ENCODE measurements around the gene UGP2.

UGP2 gene

GRCh38 chr2:63875131-63875527 lies 33.4 kb downstream of the UGP2 start:
- Histone ChIP-seq H3K36me3 (ENCODE audit: control insufficient read depth, low read length) (peaks cover 55% of the 10 kb centered on the region), H3K4me2 (ENCODE audit: low read length) (no peak overlapping the region), H4K20me1 (ENCODE audit: control insufficient read depth, insufficient read depth, low read depth, low read length) (no peaks in the 10 kb centered on the region), H3K4me1 (ENCODE audit: control insufficient read depth, low read length) (no peaks in the 10 kb centered on the region), H3K27ac (ENCODE audit: low read depth, low read length) (no peak overlapping the region), H3K27me3 (ENCODE audit: control insufficient read depth, low read length) (no peaks in the 10 kb centered on the region), H3K4me3 (ENCODE audit: low read length) (no peak overlapping the region), H3K9me2 (replicated peaks; ENCODE audit: control insufficient read depth, low read length) (no peaks in the 10 kb centered on the region), H3K9me3 (ENCODE audit: control insufficient read depth, insufficient read depth, low read length) (no peaks in the 10 kb centered on the region), H3F3A (ENCODE audit: control insufficient read depth, insufficient read depth) (no peaks in the 10 kb centered on the region), H3K79me2 (ENCODE audit: control insufficient read depth, low read length) (peaks cover 39% of the 10 kb centered on the region)
- no peak for TF ChIP-seq CTCF (IDR thresholded peaks at IDR 0.05; ENCODE audit: low read depth, low read length, poor library complexity, severe bottlenecking)
- TF ChIP-seq EZH2phosphoT487 (IDR thresholded peaks at IDR 0.05; ENCODE audit: borderline replicate concordance, low read length), result no peak

DNA sequence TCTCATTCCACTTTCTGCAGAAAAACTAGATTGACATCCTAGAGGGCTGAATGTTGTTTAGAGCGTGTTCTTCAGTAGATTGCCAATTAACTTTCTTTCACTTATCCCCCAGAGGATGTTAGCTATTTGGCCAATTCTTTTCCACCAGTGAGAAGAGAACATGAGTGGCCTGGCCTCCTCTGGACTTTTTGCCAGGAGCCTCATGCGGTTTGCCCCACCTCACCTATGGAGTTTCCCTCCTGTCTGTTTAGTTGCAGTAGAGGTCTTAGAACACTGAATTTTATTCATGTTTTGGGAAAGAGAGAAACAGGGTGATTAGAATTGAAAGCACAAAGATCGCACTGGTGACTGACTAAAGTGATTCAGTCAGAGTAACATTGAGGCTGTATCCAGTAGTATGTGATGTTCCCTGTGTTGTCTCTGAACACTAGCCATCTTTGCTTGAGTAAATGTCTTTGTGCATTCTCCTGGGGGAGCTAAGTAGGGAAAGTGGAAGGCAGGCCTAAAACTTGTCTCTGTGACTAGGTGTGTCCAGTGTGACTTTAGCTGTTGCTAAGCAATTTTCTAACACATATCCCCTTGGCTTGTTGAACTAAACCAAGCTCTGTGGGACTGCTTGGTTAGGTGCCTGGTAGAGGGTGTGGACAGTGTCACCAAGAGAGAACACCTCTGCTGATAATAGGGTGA lies 34.0 kb downstream of the UGP2 start:
- H3K9me2 ChIP-seq (replicated peaks; ENCODE audit: control insufficient read depth, low read length), result no peaks in the 10 kb centered on the region
- H3K79me2 ChIP-seq (ENCODE audit: control insufficient read depth, low read length), result peaks cover 36% of the 10 kb centered on the region
- no peaks in the 10 kb centered on the region for H3K9me3 ChIP-seq (ENCODE audit: control insufficient read depth, insufficient read depth, low read length)
- no peaks in the 10 kb centered on the region for H4K20me1 ChIP-seq (ENCODE audit: control insufficient read depth, insufficient read depth, low read depth, low read length)
- no peak overlapping the region for H3K4me2 ChIP-seq (ENCODE audit: low read length)
- TF ChIP-seq EZH2phosphoT487 (IDR thresholded peaks at IDR 0.05; ENCODE audit: borderline replicate concordance, low read length), result no peak
- no peak for TF ChIP-seq CTCF (IDR thresholded peaks at IDR 0.05; ENCODE audit: low read depth, low read length, poor library complexity, severe bottlenecking)
- H3K36me3 ChIP-seq (ENCODE audit: control insufficient read depth, low read length), result peaks cover 51% of the 10 kb centered on the region
- no peaks in the 10 kb centered on the region for H3K4me1 ChIP-seq (ENCODE audit: control insufficient read depth, low read length)
- no peak overlapping the region for H3K27ac ChIP-seq (ENCODE audit: low read depth, low read length)
- no peaks in the 10 kb centered on the region for H3K27me3 ChIP-seq (ENCODE audit: control insufficient read depth, low read length)
- H3K4me3 ChIP-seq (ENCODE audit: low read length), result no peak overlapping the region
- H3F3A ChIP-seq (ENCODE audit: control insufficient read depth, insufficient read depth), result no peaks in the 10 kb centered on the region

DNA sequence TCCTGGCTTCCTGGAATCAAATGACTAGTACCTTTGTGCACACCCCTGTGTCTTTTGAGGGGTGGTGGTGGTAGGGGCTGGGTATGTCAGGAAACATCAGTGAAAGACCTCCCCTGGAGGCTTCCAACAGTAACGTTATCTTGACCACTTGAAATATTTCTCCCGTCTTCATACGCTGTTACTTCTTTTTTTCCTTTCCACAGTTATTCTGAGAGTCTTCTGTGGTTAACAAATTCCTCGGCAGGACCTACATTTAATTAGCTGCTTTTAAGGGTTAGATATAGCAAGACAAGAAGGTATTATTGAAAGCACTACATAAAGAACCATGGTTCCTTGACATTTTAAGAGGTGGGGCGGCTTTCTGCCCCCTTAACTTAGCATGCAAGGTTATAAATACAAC lies 34.6 kb downstream of the UGP2 start:
- H3K9me2 ChIP-seq (replicated peaks; ENCODE audit: control insufficient read depth, low read length), result no peaks in the 10 kb centered on the region
- H4K20me1 ChIP-seq (ENCODE audit: control insufficient read depth, insufficient read depth, low read depth, low read length), result no peaks in the 10 kb centered on the region
- peaks cover 35% of the 10 kb centered on the region for H3K79me2 ChIP-seq (ENCODE audit: control insufficient read depth, low read length)
- H3K36me3 ChIP-seq (ENCODE audit: control insufficient read depth, low read length), result peaks cover 51% of the 10 kb centered on the region
- no peak overlapping the region for H3K27ac ChIP-seq (ENCODE audit: low read depth, low read length)
- H3K4me3 ChIP-seq (ENCODE audit: low read length), result no peak overlapping the region
- H3K9me3 ChIP-seq (ENCODE audit: control insufficient read depth, insufficient read depth, low read length), result no peaks in the 10 kb centered on the region
- no peaks in the 10 kb centered on the region for H3K27me3 ChIP-seq (ENCODE audit: control insufficient read depth, low read length)
- no peaks in the 10 kb centered on the region for H3F3A ChIP-seq (ENCODE audit: control insufficient read depth, insufficient read depth)
- no peak for TF ChIP-seq CTCF (IDR thresholded peaks at IDR 0.05; ENCODE audit: low read depth, low read length, poor library complexity, severe bottlenecking)
- TF ChIP-seq EZH2phosphoT487 (IDR thresholded peaks at IDR 0.05; ENCODE audit: borderline replicate concordance, low read length), result no peak
- H3K4me2 ChIP-seq (ENCODE audit: low read length), result no peak overlapping the region
- H3K4me1 ChIP-seq (ENCODE audit: control insufficient read depth, low read length), result no peaks in the 10 kb centered on the region
